Caco-2 (cell line): Measurements from ENCODE around the gene HES1. TPM values are rescaled to one million over a fixed set of nuclear protein-coding genes. Genes with fewer than 3 reads are reported as not detected.

ENCODE experiments used
- BruUV-seq: library from RNA; stranded (reverse); fragments of 400-500 nt; replicated peaks from 2 replicates; lab custom pipeline; 2021; lab: Mats Ljungman, UMichigan
- CTCF ChIA-PET: fragments of 300-600 bp; sonication (Branson Sonifier 250); formaldehyde crosslinking; loops from one replicate; lab custom pipeline; 2022; ENCODE audit warnings: antibody characterized with exemption; lab: Charles Lee
- POLR2A ChIA-PET: fragments of 300-600 bp; sonication (Branson Sonifier 250); formaldehyde crosslinking; loops from one replicate; lab custom pipeline; 2022; ENCODE audit warnings: antibody characterized with exemption; lab: Charles Lee
- DNase-seq, 2 experiments: peaks; one replicate each; pipeline versions ENCODE4 v3.0.0 to v3.0.0-alpha.2; 2020 to 2022
- H3K27me3 ChIP-seq: replicated peaks from 2 replicates; pipeline ENCODE4 v1.6.0; 2011; ENCODE audit warnings: low read length; ENCODE audit not compliant: control insufficient read depth, insufficient read depth
- H3K36me3 ChIP-seq: 2 replicates; pipeline ENCODE4 v1.5.1; 2011; ENCODE audit warnings: low read length; ENCODE audit not compliant: control insufficient read depth, insufficient read depth
- H3K4me1 ChIP-seq: fragments of 250-450 bp; sonication (Bioruptor Pico); 2 replicates; pipeline ENCODE4 v1.5.1; 2020; ENCODE audit warnings: mild to moderate bottlenecking
- H3K4me3 ChIP-seq: 2 replicates; pipeline ENCODE4 v1.5.1; 2011; ENCODE audit warnings: low read depth, mild to moderate bottlenecking, control low read depth, low read length
- H3K9me3 ChIP-seq: fragments of 250-450 bp; sonication (Bioruptor Pico); 2 replicates; pipeline ENCODE4 v1.5.1; 2020; ENCODE audit warnings: mild to moderate bottlenecking, moderate library complexity
- H3K27ac Mint-ChIP-seq: one replicate; pipeline ENCODE4 v1.8.0; 2022; ENCODE audit warnings: mixed read lengths; ENCODE audit not compliant: unreplicated experiment
- H3K27me3 Mint-ChIP-seq: one replicate; pipeline ENCODE4 v1.8.0; 2022; ENCODE audit warnings: mixed read lengths; ENCODE audit not compliant: insufficient read depth, unreplicated experiment
- H3K36me3 Mint-ChIP-seq: one replicate; pipeline ENCODE4 v1.8.0; 2022; ENCODE audit warnings: mild to moderate bottlenecking, mixed read lengths; ENCODE audit not compliant: insufficient read depth, unreplicated experiment
- H3K4me1 Mint-ChIP-seq: one replicate; pipeline ENCODE4 v1.8.0; 2022; ENCODE audit warnings: low read depth, mixed read lengths; ENCODE audit not compliant: unreplicated experiment
- H3K4me3 Mint-ChIP-seq: one replicate; pipeline ENCODE4 v1.8.0; 2022; ENCODE audit warnings: mild to moderate bottlenecking, moderate library complexity, mixed read lengths; ENCODE audit not compliant: unreplicated experiment
- H3K9me3 Mint-ChIP-seq: one replicate; pipeline ENCODE4 v1.8.0; 2022; ENCODE audit warnings: mixed read lengths; ENCODE audit not compliant: unreplicated experiment
- CTCF ChIP-seq, 2 experiments: fragments of 200-600 bp in 1 of 2; IDR thresholded peaks; 1 replicate in 1 of 2; 2 replicates in 1 of 2; pipeline versions ENCODE4 v1.5.1 to v1.8.0; 2011 to 2022; ENCODE audit warnings: antibody characterized with exemption in 1 of 2, control low read depth in 1 of 2, inconsistent platforms in 1 of 2, low read depth in 1 of 2, low read length in 1 of 2, mild to moderate bottlenecking in 1 of 2, moderate library complexity in 1 of 2; ENCODE audit not compliant: insufficient read depth in 1 of 2, severe bottlenecking in 1 of 2, unreplicated experiment in 1 of 2
- intact Hi-C: fragments of 100-400 bp; cut with micrococcal nuclease; formaldehyde crosslinking; loops from one replicate; pipeline ENCODE4 v1.10.0; 2022; ENCODE audit not compliant: unreplicated experiment
- total RNA-seq: library from RNA; stranded (reverse); gene quantifications from 2 replicates; pipeline ENCODE4 v1.2.3, GENCODE V29; 2022

HES1 gene
- total RNA-seq, 1 experiment from 2014 or later = 123 TPM

GRCh38 chr3:194154346-194154745, 18.4 kb downstream of the HES1 start:
- H3K9me3 ChIP-seq = peaks cover 4% of the 10 kb centered on the region; the same call in 1 of the 2 replicates
- Mint-ChIP-seq H3K4me3 (no peak overlapping the region), H3K4me1 (peaks cover 7% of the 10 kb centered on the region), H3K27me3 (no peaks in the 10 kb centered on the region), H3K27ac (no peak overlapping the region), H3K9me3 (peaks cover 16% of the 10 kb centered on the region), H3K36me3 (no peaks in the 10 kb centered on the region)
- CTCF ChIA-PET = no interaction called here
- DNase-seq = no peak
- BruUV-seq = no TSS peak
- H3K4me1 ChIP-seq = peaks cover 9% of the 10 kb centered on the region
- intact Hi-C loops = no loop called here
- no peak overlapping the region for H3K4me3 ChIP-seq
- TF ChIP-seq CTCF (IDR thresholded peaks at IDR 0.05; ENCODE audit: insufficient read depth in 1 of 2, low read depth in 1 of 2, low read length in 1 of 2, severe bottlenecking in 1 of 2, unreplicated experiment in 1 of 2) = no peak
- POLR2A ChIA-PET = no interaction called here
- H3K27me3 ChIP-seq = no peaks in the 10 kb centered on the region
- H3K36me3 ChIP-seq = no peaks in the 10 kb centered on the region; the same call in 1 of the 2 replicates

GRCh38 chr3:194156095-194156494, 20.1 kb downstream of the HES1 start:
- Mint-ChIP-seq H3K4me1 (peaks cover 20% of the 10 kb centered on the region), H3K4me3 (no peak overlapping the region)
- CTCF ChIA-PET = interaction anchor here (0.7 kb wide), 1 partner anchor 161 kb away, joined by 4 read pairs; no protein-coding TSS in a partner anchor

GRCh38 chr3:194158942-194159439, 23.0 kb downstream of the HES1 start:
- Histone ChIP-seq H3K4me1 (peaks cover 24% of the 10 kb centered on the region), H3K27me3 (no peaks in the 10 kb centered on the region), H3K9me3 (peaks cover 4% of the 10 kb centered on the region; the same call in 1 of the 2 replicates), H3K36me3 (no peaks in the 10 kb centered on the region; the same call in 1 of the 2 replicates), H3K4me3 (no peak overlapping the region)
- POLR2A ChIA-PET = no interaction called here
- Mint-ChIP-seq H3K4me1 (peaks cover 25% of the 10 kb centered on the region), H3K4me3 (no peak overlapping the region), H3K9me3 (peaks cover 11% of the 10 kb centered on the region), H3K36me3 (no peaks in the 10 kb centered on the region), H3K27ac (no peak overlapping the region), H3K27me3 (no peaks in the 10 kb centered on the region)
- intact Hi-C loops = no loop called here
- TF ChIP-seq CTCF (IDR thresholded peaks at IDR 0.05; ENCODE audit: insufficient read depth in 1 of 2, low read depth in 1 of 2, low read length in 1 of 2, severe bottlenecking in 1 of 2, unreplicated experiment in 1 of 2) = no peak
- no TSS peak for BruUV-seq
- CTCF ChIA-PET = no interaction called here
- DNase-seq = no peak

More at GRCh38 chr3:194156095-194156494, 20.1 kb downstream of the HES1 start:
- no TSS peak for BruUV-seq
- Mint-ChIP-seq H3K27me3 (no peaks in the 10 kb centered on the region), H3K27ac (no peak overlapping the region), H3K36me3 (no peaks in the 10 kb centered on the region), H3K9me3 (peaks cover 16% of the 10 kb centered on the region)
- Histone ChIP-seq H3K9me3 (peaks cover 4% of the 10 kb centered on the region; the same call in 1 of the 2 replicates), H3K4me1 (peaks cover 19% of the 10 kb centered on the region), H3K36me3 (no peaks in the 10 kb centered on the region; the same call in 1 of the 2 replicates), H3K4me3 (no peak overlapping the region), H3K27me3 (no peaks in the 10 kb centered on the region)
- DNase-seq = no peak
- no peak for TF ChIP-seq CTCF (IDR thresholded peaks at IDR 0.05; ENCODE audit: insufficient read depth in 1 of 2, low read depth in 1 of 2, low read length in 1 of 2, severe bottlenecking in 1 of 2, unreplicated experiment in 1 of 2)
- intact Hi-C loops = no loop called here
- POLR2A ChIA-PET = no interaction called here
